Measurements from ENCODE around the gene CDKN2A.

DNA sequence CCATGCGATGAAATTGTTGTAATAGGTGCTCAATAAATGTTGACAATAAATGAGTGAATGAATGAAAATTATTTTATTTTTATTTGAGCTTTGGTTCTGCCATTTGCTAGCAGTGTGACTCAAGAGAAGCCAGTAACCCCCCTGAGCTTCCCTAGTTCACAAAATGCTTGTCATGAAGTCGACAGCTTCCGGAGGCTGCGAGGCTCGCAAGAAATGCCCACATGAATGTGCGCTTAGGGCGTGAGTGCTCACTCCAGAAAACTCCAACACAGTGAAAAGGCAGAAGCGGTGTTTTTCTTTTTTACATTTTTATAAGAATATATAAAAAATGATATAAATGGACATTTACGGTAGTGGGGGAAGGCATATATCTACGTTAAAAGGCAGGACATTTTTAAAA is 26.5 kb downstream of the CDKN2A start:
- TF ChIP-seq, protein P1, sequence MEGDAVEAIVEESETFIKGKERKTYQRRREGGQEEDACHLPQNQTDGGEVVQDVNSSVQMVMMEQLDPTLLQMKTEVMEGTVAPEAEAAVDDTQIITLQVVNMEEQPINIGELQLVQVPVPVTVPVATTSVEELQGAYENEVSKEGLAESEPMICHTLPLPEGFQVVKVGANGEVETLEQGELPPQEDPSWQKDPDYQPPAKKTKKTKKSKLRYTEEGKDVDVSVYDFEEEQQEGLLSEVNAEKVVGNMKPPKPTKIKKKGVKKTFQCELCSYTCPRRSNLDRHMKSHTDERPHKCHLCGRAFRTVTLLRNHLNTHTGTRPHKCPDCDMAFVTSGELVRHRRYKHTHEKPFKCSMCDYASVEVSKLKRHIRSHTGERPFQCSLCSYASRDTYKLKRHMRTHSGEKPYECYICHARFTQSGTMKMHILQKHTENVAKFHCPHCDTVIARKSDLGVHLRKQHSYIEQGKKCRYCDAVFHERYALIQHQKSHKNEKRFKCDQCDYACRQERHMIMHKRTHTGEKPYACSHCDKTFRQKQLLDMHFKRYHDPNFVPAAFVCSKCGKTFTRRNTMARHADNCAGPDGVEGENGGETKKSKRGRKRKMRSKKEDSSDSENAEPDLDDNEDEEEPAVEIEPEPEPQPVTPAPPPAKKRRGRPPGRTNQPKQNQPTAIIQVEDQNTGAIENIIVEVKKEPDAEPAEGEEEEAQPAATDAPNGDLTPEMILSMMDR (IDR thresholded peaks at IDR 0.05; ENCODE audit: low read depth, low read length, poor library complexity, severe bottlenecking), result no peak
- no peak for TF ChIP-seq EZH2phosphoT487 (IDR thresholded peaks at IDR 0.05; ENCODE audit: borderline replicate concordance, low read length)

All from DOHH2 (cell line).